DMS53 treated with DMSO at 0.1 percent for 48 hours (cell line): Measurements from ENCODE around the gene DDR2.

Source experiments
- DNase-seq: peaks from one replicate; lab custom pipeline; 2025; ENCODE audit not compliant: unreplicated experiment; lab: John Stamatoyannopoulos, UW

DDR2 gene

GRCh38 chr1:162629077-162629627 lies 3.1 kb upstream of the DDR2 start:
- DNase-seq = no peak

- DNase-seq = no peak
These were observed 2.6 kb upstream of the DDR2 start for GRCh38 chr1:162629651-162630050.

- DNase-seq = no peak
These were observed 595 bp upstream of the DDR2 start for GRCh38 chr1:162631546-162632191.

GRCh38 chr1:162632698-162633080 lies 425 bp downstream of the DDR2 start:
- DNase-seq = no peak

GRCh38 chr1:162633081-162633762 lies 958 bp downstream of the DDR2 start:
- DNase-seq = no peak

GRCh38 chr1:162635418-162635817 lies 3.2 kb downstream of the DDR2 start:
- DNase-seq = no peak

GRCh38 chr1:162639718-162640117 lies 7.5 kb downstream of the DDR2 start:
- no peak for DNase-seq

- DNase-seq = no peak
These were observed 8.8 kb downstream of the DDR2 start for GRCh38 chr1:162641114-162641513.

- no peak for DNase-seq
These were observed 12.7 kb downstream of the DDR2 start for GRCh38 chr1:162644986-162645314.

GRCh38 chr1:162645666-162646065 lies 13.4 kb downstream of the DDR2 start:
- no peak for DNase-seq

- DNase-seq = no peak
These were observed 17.3 kb downstream of the DDR2 start for GRCh38 chr1:162649583-162649982.

GRCh38 chr1:162654915-162655620 lies 22.8 kb downstream of the DDR2 start:
- DNase-seq = no peak

GRCh38 chr1:162656266-162656665 lies 24.0 kb downstream of the DDR2 start:
- no peak for DNase-seq

GRCh38 chr1:162660574-162660973 lies 28.3 kb downstream of the DDR2 start:
- no peak for DNase-seq

GRCh38 chr1:162661336-162661735 lies 29.1 kb downstream of the DDR2 start:
- DNase-seq = no peak

GRCh38 chr1:162662013-162662412 lies 29.7 kb downstream of the DDR2 start:
- DNase-seq = no peak

GRCh38 chr1:162663086-162663485 lies 30.8 kb downstream of the DDR2 start:
- DNase-seq = no peak

- DNase-seq = peak; percentile 6
These were observed 31.4 kb downstream of the DDR2 start for GRCh38 chr1:162663589-162664106.

GRCh38 chr1:162666006-162666645 lies 33.9 kb downstream of the DDR2 start:
- no peak for DNase-seq

GRCh38 chr1:162667381-162668080 lies 35.3 kb downstream of the DDR2 start:
- no peak for DNase-seq
